NT2/D1 (cell line): Measurements from ENCODE around the gene TFDP3.

Source experiments
- SUZ12 ChIP-seq: IDR thresholded peaks from 2 replicates; pipeline ENCODE4 v1.6.1; 2011; ENCODE audit not compliant: insufficient read length, insufficient read depth; ENCODE audit errors: extremely low read depth
- ZNF274 ChIP-seq: IDR thresholded peaks from 2 replicates; pipeline ENCODE4 v1.6.1; 2011; ENCODE audit warnings: mild to moderate bottlenecking, low read depth, low read length

DNA sequence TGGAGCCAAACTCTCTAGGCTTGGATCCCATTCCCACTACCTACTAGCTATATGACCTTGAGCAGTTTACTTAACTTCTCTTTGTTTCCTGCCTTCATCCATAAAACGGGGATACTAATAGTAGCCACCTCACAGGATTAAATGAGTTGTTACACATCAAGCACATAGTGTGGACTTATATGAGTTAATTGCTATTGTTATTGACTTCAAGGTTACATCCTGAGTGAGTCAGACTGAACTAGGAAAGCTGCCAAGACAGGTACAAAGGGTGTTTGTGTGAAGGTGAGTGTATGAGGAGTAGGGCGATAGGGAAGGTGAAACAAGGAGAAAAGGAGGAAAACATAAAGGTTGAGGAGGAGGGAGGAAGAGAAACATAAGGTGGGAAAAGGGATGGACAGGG is 32.2 kb downstream of the TFDP3 start:
- TF ChIP-seq ZNF274: no peak
- no peak for TF ChIP-seq SUZ12
